Posterior vena cava (tissue), 2 donors: ENCODE results near the gene XPO4. TPM values are rescaled to one million over a fixed set of nuclear protein-coding genes. Genes with fewer than 3 reads are reported as not detected.

Experiments
- DNase-seq: peaks from one replicate; pipeline ENCODE4 v3.0.0-alpha.2; 2020; ENCODE audit warnings: low spot score
- intact Hi-C, 2 donors: fragments of 100-400 bp; cut with DNase I; formaldehyde crosslinking; loops; one replicate each; pipeline versions ENCODE4 v1.14.1 to v1.14.2; 2022 to 2023
- total RNA-seq, 2 donors: library from RNA; stranded (reverse); fragmentation: NEBNext Ultra II Directional; extraction: Animal tissue kit (Norgen Biotek cat#: 25700); gene quantifications; one replicate each; pipeline ENCODE4 v1.2.1, GENCODE V29; 2021
- donor health status: DM: yes; HTN: yes; CAD: no.
- donor health status: DM: yes; HTN: yes; CAD: no.

The XPO4 gene
- total RNA-seq, 2 donors from 2014 or later, result 11.8 to 12.8 TPM

- DNase-seq, result no peak
- intact Hi-C loops, result no loop called here
Observed at GRCh38 chr13:20843166-20843565, 59.4 kb downstream of the XPO4 start.

DNA sequence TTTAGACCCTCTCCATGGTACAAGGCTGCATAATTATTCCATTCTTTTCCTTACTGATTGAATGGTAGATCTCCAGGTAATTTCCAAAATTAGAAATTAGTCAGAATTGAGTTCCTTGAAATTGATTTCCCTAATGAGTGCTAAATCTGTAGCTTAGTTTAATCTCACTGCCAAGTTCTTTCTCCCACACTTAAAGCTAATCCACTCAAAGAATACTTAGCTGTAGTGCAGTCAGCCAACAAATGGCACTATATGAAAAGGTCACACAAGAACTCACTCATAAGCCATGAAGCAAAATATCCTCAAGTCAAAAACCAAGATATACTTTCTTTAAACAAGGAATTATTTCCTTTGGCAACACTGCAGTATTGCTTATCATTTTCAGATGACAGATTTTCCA, 62.0 kb downstream of the XPO4 start:
- intact Hi-C loops, result no loop called here
- DNase-seq, result no peak

GRCh38 chr13:20833900-20834679, 68.5 kb downstream of the XPO4 start:
- DNase-seq, result no peak
- intact Hi-C loops, result no loop called here

GRCh38 chr13:20832861-20833260, 69.7 kb downstream of the XPO4 start:
- intact Hi-C loops, result no loop called here
- no peak for DNase-seq

- intact Hi-C loops, result no loop called here
- no peak for DNase-seq
Observed at GRCh38 chr13:20831933-20832332, 70.6 kb downstream of the XPO4 start.

- intact Hi-C loops, result no loop called here
- DNase-seq, result no peak
Observed at GRCh38 chr13:20831254-20831653, 71.3 kb downstream of the XPO4 start.

- DNase-seq, result no peak
- intact Hi-C loops, result loop anchor here (5.0 to 10.0 kb wide), 2 partner anchors 116 to 334 kb away; no protein-coding TSS in a partner anchor
Observed at GRCh38 chr13:20828539-20829364, 73.8 kb downstream of the XPO4 start.

GRCh38 chr13:20826843-20827560, 75.5 kb downstream of the XPO4 start:
- DNase-seq, result no peak
- intact Hi-C loops, result loop anchor here (5.0 to 10.0 kb wide), 2 partner anchors 115 to 332 kb away; no protein-coding TSS in a partner anchor

DNA sequence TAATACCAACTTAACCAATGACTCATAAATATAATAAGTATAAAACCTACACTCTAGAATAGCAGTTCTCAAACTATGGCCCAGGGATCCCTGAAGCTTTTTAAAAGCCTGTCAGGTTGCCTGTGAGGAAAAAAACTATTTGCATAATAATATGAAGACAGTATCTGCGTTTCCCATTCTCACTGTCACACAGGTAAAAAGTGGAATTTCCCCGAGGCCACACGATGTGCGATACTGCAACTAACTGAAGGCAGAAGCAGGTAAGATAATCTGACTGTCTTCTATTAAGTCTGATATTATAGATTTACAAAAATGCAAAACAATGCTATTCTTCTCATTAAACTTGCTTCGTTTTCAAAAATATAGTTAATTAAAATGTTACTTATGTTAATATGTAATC, 76.2 kb downstream of the XPO4 start:
- no peak for DNase-seq
- intact Hi-C loops, result loop anchor here (5.0 to 10.0 kb wide), 2 partner anchors 114 to 332 kb away; no protein-coding TSS in a partner anchor

GRCh38 chr13:20825477-20825875, 77.1 kb downstream of the XPO4 start:
- intact Hi-C loops, result loop anchor here (5.0 to 10.0 kb wide), 2 partner anchors 113 to 331 kb away; no protein-coding TSS in a partner anchor
- no peak for DNase-seq

DNA sequence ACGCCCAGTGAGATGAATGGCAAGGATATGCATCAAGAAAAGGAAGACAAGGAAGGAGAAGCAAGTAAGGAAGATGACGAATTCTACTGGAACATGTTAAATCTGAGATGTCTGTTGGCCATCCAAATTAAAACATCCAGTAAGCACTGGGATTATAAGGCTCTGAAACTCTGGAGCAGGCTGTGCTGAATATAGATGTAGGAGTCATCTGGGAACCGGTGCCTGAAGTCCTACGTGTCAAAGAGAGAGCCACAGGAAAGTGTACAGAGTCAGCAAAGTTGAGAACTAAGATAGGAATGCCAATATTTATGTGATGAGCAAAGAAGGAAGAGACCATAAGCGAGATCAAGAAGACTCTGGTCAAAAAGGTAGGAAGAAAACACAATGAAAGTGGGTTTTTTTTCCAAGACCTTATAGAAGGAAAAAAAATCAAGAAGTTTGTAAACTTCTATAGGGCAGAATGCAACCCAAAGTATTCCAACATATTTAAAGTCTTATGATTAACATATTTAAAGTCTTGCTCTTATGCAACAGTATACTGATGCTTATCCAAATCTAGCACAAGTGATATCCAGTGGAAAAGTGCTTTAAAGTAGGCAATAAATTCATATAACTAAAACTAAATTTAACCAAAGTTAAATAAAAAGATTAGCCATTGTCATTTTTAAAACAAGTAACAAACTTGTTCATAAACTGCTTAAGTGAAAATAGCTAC, 77.6 kb downstream of the XPO4 start:
- no peak for DNase-seq
- intact Hi-C loops, result loop anchor here (5.0 to 10.0 kb wide), 2 partner anchors 113 to 330 kb away; no protein-coding TSS in a partner anchor

DNA sequence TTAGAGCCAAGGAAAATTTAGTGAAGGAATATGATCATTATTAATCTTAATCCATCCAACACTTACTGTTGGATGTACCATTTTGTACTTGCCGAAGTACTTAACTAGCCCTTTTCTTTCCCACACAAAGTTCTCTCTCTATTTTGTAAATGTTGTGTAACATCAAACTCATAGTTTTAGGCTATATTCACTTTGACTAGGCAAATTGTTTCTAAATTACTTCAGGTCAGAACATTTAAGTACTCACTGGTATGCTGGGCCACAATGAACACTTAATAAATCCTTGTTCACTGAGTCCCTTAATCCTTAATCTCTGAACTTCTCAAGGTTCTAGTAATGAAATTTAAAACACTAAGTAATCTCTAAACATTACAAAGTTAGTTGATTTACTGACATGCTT, 79.5 kb downstream of the XPO4 start:
- no peak for DNase-seq
- intact Hi-C loops, result loop anchor here in 1 of 2 donors (10.0 kb wide), 1 partner anchor 328 kb away; no protein-coding TSS in a partner anchor

DNA sequence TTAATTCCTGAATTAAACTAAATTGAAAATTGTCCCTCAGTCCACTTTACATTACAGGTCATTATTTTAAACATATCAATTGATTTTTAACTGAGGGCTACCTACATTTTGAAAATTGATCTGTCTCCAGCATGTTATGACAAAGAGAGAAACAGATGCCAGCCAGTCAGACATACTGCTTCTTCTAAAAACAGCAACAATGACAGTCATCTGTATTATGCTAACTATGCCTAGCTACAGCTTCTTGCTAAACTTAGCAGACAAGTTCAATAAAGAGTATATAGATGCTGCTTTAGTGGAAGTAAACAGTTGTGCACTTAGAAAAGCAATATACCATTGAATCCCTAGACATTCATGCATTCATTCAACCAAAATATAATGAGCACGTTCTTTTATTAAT, 80.1 kb downstream of the XPO4 start:
- DNase-seq, result no peak

DNA sequence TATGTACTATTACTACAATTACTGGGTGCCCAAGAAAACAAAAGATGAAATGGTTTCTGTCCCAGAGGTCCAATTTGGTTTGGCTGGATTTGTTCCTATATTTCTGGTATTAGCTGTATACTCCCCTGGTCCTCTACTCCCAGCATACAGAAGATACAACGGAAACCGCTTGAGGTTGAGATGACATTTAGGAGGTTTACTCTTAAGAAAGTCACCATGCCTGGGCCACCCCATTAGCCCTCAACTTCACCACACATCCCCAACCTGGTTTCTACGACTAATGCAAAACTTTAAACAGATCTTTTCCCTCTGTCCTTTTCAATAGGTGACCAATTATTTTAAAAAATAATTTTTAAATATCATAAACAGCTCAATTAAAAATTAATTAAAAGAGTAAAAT, 82.8 kb downstream of the XPO4 start:
- intact Hi-C loops, result loop anchor here in 1 of 2 donors (10.0 kb wide), 1 partner anchor 325 kb away; no protein-coding TSS in a partner anchor
- no peak for DNase-seq

More for the DNA sequence above, 80.1 kb downstream of the XPO4 start:
- intact Hi-C loops, result loop anchor here in 1 of 2 donors (10.0 kb wide), 1 partner anchor 328 kb away; no protein-coding TSS in a partner anchor

DNA sequence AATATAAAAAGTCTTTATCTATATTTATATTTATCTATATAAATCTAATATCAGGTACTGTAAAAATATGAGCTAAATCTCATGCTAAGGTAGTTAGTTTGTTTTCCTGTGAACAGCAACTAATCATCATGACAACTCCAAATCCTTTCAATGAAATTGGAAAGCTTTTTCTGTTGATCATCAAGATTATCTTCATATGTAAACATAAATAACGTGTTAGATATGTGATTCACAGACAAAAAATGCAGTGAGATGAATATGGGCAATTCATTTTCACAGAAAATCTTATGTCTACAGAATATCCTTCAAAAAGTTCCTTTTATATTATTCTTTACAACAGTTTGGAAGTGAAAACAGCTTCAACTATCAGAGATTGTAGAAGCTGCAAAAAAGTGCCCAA, 87.1 kb downstream of the XPO4 start:
- intact Hi-C loops, result no loop called here

DNA sequence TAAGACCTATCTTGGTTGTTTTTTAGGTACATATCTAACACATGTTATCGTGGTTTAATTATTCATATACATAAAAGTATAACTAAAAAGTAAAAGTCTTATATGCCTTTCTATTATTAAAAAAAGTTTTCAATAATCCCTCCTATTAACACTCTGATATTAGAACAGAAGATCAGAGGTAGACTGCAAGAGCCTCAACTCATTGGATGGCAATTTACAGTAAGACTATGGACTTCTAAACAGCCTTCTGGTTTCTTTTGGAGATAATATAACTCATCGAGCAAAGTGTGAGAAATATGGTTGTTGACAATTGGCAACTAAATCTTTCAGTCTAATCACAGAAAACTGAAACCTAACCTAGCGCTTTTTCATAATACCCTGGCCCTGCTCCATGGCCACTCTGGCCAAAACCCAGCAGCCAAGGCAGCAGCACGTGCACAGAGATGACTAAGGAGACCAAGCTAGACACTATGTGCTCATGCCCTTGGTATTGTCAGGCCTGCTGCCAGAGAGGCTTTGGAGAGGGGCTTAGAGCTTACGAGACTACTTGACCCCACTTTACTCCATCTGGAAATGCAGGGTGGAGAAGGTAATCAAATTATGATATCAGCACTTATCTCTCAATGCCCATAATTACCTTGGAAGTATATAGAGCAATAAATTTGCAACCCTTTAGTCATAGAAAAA, 88.2 kb downstream of the XPO4 start:
- DNase-seq, result peak; percentile 96
- intact Hi-C loops, result no loop called here

More for the DNA sequence above, 87.1 kb downstream of the XPO4 start:
- no peak for DNase-seq

GRCh38 chr13:20812890-20813289, 89.7 kb downstream of the XPO4 start:
- intact Hi-C loops, result no loop called here
- DNase-seq, result no peak

DNA sequence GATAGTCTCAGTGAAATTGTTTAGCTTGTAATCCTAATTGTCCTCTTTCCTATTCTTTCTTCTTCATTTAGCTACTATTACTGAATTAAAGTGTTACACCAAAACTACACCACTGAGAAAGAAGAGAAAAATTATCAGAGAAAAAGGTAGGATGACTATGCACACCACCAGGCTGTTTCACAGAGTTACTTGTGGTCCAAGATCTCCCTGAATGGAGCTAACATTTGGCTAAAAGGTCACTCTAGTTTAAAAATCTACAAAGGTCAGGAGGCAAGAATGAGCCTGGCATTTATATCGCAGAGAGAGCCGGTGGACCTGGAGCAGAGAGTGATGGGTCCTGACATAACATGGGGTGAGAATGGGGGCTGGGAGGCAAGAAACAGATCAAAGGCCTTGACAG, 91.7 kb downstream of the XPO4 start:
- intact Hi-C loops, result no loop called here
- DNase-seq, result no peak
